Liver (tissue), 9 donors: Measurements from ENCODE around the gene MSMP. TPM values are rescaled to one million over a fixed set of nuclear protein-coding genes. Genes with fewer than 3 reads are reported as not detected.

Experiments used
- DNase-seq: peaks from one replicate; pipeline ENCODE4 v3.0.0-alpha.2; 2017; ENCODE audit warnings: low spot score
- H3K27ac ChIP-seq, 2 donors: one replicate each; pipeline ENCODE4 v1.7.0; 2013; ENCODE audit warnings: inconsistent platforms in 2 of 2, low read length in 2 of 2, control low read depth in 1 of 2, low read depth in 1 of 2, mild to moderate bottlenecking in 1 of 2
- H3K27me3 ChIP-seq, 4 donors: one replicate each; pipeline versions ENCODE4 v1.6.1 to v1.7.0; 2013; ENCODE audit warnings: low read length in 3 of 4, inconsistent platforms in 1 of 4, mild to moderate bottlenecking in 1 of 4, moderate library complexity in 1 of 4; ENCODE audit not compliant: control insufficient read depth in 4 of 4, insufficient read depth in 4 of 4
- H3K36me3 ChIP-seq, 4 donors: one replicate each; pipeline versions ENCODE4 v1.6.1 to v1.7.0; 2013; ENCODE audit warnings: low read length in 3 of 4, mild to moderate bottlenecking in 3 of 4, low read depth in 1 of 4, moderate library complexity in 1 of 4; ENCODE audit not compliant: control insufficient read depth in 4 of 4, insufficient read depth in 3 of 4
- H3K4me1 ChIP-seq, 4 donors: one replicate each; pipeline versions ENCODE4 v1.6.1 to v1.7.0; 2013; ENCODE audit warnings: low read length in 3 of 4, mild to moderate bottlenecking in 3 of 4, moderate library complexity in 1 of 4; ENCODE audit not compliant: control insufficient read depth in 4 of 4, insufficient read depth in 4 of 4
- H3K4me3 ChIP-seq, 3 donors: one replicate each; pipeline versions ENCODE4 v1.6.1 to v1.7.0; 2013; ENCODE audit warnings: low read length in 3 of 3, control low read depth in 1 of 3, low read depth in 1 of 3, mild to moderate bottlenecking in 1 of 3
- H3K9ac ChIP-seq, 2 donors: one replicate each; pipeline ENCODE4 v1.7.0; 2013; ENCODE audit warnings: low read length in 2 of 2, mild to moderate bottlenecking in 2 of 2, moderate library complexity in 2 of 2, control low read depth in 1 of 2, low read depth in 1 of 2
- H3K9me3 ChIP-seq, 4 donors: one replicate each; pipeline versions ENCODE4 v1.6.1 to v1.7.0; 2013; ENCODE audit warnings: low read length in 3 of 4; ENCODE audit not compliant: control insufficient read depth in 4 of 4
- EGR1 ChIP-seq, 2 donors: IDR thresholded peaks; 2 replicates each; pipeline ENCODE4 v1.6.1; 2016 to 2018; ENCODE audit warnings: antibody characterized with exemption in 2 of 2, low read depth in 2 of 2
- FOXA1 ChIP-seq: IDR thresholded peaks from 2 replicates; pipeline ENCODE4 v1.6.1; 2016; ENCODE audit warnings: antibody characterized with exemption
- FOXA2 ChIP-seq: IDR thresholded peaks from 2 replicates; pipeline ENCODE4 v1.6.1; 2016; ENCODE audit warnings: antibody characterized with exemption
- GABPA ChIP-seq, 2 donors: IDR thresholded peaks in 1 of 2; conservative IDR thresholded peaks in 1 of 2; 2 replicates each; pipeline ENCODE4 v1.6.1; 2016; ENCODE audit warnings: antibody characterized with exemption in 2 of 2, mild to moderate bottlenecking in 1 of 2, moderate library complexity in 1 of 2
- HNF4A ChIP-seq, 2 donors: conservative IDR thresholded peaks; 2 replicates each; pipeline ENCODE4 v1.6.1; 2016; ENCODE audit warnings: antibody characterized with exemption in 2 of 2, mild to moderate bottlenecking in 2 of 2
- HNF4G ChIP-seq: IDR thresholded peaks from 2 replicates; pipeline ENCODE4 v1.6.1; 2016; ENCODE audit warnings: antibody characterized with exemption
- RAD21 ChIP-seq, 2 donors: IDR thresholded peaks; 2 replicates each; pipeline ENCODE4 v1.6.1; 2016; ENCODE audit warnings: antibody characterized with exemption in 2 of 2, mild to moderate bottlenecking in 2 of 2
- RXRA ChIP-seq, 2 donors: IDR thresholded peaks; 2 replicates each; pipeline ENCODE4 v1.6.1; 2017 to 2018; ENCODE audit warnings: antibody characterized with exemption in 2 of 2, mild to moderate bottlenecking in 1 of 2
- SP1 ChIP-seq: IDR thresholded peaks from 2 replicates; pipeline ENCODE4 v1.6.1; 2018; ENCODE audit warnings: antibody characterized with exemption, mild to moderate bottlenecking
- TAF1 ChIP-seq: conservative IDR thresholded peaks from 2 replicates; pipeline ENCODE4 v1.6.1; 2016; ENCODE audit warnings: antibody characterized with exemption, mild to moderate bottlenecking
- YY1 ChIP-seq: IDR thresholded peaks from 2 replicates; pipeline ENCODE4 v1.6.1; 2016; ENCODE audit warnings: antibody characterized with exemption, mild to moderate bottlenecking
- WGBS: extraction: QIAGEN DNeasy Blood & Tissue Kit; methylation state at CpG from one replicate; pipeline ENCODE4 v1.1.7; 2013; 5-methylcytosine and 5-hydroxymethylcytosine counted together
- polyA plus RNA-seq, 2 donors: library from polyadenylated mRNA; stranded (reverse) in 1 of 2; unstranded in 1 of 2; fragments of 200-250 nt in 1 of 2; fragments of >200 nt in 1 of 2; fragmentation: Nextera tagmentation in 1 of 2; extraction: Ambion mirVana in 1 of 2; gene quantifications; one replicate each; pipeline versions ENCODE4 v1.2.1 to v1.2.3, GENCODE V29; 2013 to 2015
- total RNA-seq, 2 donors: library from RNA; depleted of rRNA; stranded (reverse); fragments of >200 nt; gene quantifications; one replicate each; pipeline ENCODE4 v1.2.3, GENCODE V29; 2014
- TF ChIP-seq, protein P1 (sequence below): IDR thresholded peaks from 2 replicates; pipeline ENCODE4 v1.6.1; 2016; ENCODE audit warnings: antibody characterized with exemption
- TF ChIP-seq, protein P2 (sequence below): IDR thresholded peaks from 2 replicates; pipeline ENCODE4 v1.6.1; 2016; ENCODE audit warnings: antibody characterized with exemption, mild to moderate bottlenecking
- TF ChIP-seq, protein P3 (sequence below): fragments of 150-350 bp; IDR thresholded peaks from 2 replicates; pipeline ENCODE4 v1.5.1; 2017; ENCODE audit warnings: improper control_type of control experiment, low read depth, low read length; ENCODE audit not compliant: missing input control
- TF ChIP-seq, protein P4 (sequence below): IDR thresholded peaks from 2 replicates; pipeline ENCODE4 v1.6.1; 2016; ENCODE audit warnings: antibody characterized with exemption
- TF ChIP-seq, protein P5 (sequence below): IDR thresholded peaks from 2 replicates; pipeline ENCODE4 v1.6.1; 2016; ENCODE audit warnings: antibody characterized with exemption
- donor health status: healthy.
- donor health status: healthy.
- donor health status: healthy.
- donor health status: healthy.
- donor health status: healthy.

MSMP gene
- total and polyA plus RNA-seq, 4 donors = not detected

DNA sequence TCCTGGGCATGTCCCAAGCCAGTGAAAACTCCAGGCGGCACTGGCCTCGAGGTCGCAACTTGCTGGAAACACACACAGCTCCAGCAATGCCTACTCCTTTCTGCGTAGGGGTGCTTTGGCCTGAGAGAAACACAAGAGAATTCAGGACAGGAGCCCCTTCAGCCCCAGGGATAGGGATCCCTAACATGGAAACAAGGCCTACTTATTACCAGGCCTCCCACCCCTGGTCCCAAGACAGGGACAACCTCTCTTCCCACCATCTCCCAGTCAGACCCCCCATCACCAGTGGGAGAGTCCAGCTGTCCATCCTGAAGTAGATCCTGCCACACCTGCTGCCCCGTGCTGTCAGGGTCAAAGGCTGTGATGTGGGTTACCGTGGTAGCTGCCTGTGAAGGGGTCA, 13.8 kb downstream of the MSMP start:
- 76% methylated on average over 6 of the region's 6 CpGs for WGBS
- Histone ChIP-seq H3K27ac (no peak overlapping the region), H3K9ac (no peak overlapping the region), H3K36me3 (peaks cover 20 to 81% (median 74%) of the 10 kb centered on the region in 4 donors), H3K4me1 (peaks cover 0 to 4% (median 0%) of the 10 kb centered on the region in 4 donors), H3K4me3 (no peak overlapping the region), H3K27me3 (no peaks in the 10 kb centered on the region), H3K9me3 (no peaks in the 10 kb centered on the region)
- TF ChIP-seq, protein P1, sequence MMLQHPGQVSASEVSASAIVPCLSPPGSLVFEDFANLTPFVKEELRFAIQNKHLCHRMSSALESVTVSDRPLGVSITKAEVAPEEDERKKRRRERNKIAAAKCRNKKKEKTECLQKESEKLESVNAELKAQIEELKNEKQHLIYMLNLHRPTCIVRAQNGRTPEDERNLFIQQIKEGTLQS = no peak
- no peak for TF ChIP-seq TAF1
- no peak for TF ChIP-seq FOXA1
- no peak for TF ChIP-seq GABPA (IDR thresholded peaks at IDR 0.05 in 1 of 2, conservative IDR thresholded peaks at IDR 0.05 in 1 of 2)
- TF ChIP-seq, protein P2, sequence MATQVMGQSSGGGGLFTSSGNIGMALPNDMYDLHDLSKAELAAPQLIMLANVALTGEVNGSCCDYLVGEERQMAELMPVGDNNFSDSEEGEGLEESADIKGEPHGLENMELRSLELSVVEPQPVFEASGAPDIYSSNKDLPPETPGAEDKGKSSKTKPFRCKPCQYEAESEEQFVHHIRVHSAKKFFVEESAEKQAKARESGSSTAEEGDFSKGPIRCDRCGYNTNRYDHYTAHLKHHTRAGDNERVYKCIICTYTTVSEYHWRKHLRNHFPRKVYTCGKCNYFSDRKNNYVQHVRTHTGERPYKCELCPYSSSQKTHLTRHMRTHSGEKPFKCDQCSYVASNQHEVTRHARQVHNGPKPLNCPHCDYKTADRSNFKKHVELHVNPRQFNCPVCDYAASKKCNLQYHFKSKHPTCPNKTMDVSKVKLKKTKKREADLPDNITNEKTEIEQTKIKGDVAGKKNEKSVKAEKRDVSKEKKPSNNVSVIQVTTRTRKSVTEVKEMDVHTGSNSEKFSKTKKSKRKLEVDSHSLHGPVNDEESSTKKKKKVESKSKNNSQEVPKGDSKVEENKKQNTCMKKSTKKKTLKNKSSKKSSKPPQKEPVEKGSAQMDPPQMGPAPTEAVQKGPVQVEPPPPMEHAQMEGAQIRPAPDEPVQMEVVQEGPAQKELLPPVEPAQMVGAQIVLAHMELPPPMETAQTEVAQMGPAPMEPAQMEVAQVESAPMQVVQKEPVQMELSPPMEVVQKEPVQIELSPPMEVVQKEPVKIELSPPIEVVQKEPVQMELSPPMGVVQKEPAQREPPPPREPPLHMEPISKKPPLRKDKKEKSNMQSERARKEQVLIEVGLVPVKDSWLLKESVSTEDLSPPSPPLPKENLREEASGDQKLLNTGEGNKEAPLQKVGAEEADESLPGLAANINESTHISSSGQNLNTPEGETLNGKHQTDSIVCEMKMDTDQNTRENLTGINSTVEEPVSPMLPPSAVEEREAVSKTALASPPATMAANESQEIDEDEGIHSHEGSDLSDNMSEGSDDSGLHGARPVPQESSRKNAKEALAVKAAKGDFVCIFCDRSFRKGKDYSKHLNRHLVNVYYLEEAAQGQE = no peak
- no peak for TF ChIP-seq HNF4A (conservative IDR thresholded peaks at IDR 0.05)
- TF ChIP-seq, protein P3, sequence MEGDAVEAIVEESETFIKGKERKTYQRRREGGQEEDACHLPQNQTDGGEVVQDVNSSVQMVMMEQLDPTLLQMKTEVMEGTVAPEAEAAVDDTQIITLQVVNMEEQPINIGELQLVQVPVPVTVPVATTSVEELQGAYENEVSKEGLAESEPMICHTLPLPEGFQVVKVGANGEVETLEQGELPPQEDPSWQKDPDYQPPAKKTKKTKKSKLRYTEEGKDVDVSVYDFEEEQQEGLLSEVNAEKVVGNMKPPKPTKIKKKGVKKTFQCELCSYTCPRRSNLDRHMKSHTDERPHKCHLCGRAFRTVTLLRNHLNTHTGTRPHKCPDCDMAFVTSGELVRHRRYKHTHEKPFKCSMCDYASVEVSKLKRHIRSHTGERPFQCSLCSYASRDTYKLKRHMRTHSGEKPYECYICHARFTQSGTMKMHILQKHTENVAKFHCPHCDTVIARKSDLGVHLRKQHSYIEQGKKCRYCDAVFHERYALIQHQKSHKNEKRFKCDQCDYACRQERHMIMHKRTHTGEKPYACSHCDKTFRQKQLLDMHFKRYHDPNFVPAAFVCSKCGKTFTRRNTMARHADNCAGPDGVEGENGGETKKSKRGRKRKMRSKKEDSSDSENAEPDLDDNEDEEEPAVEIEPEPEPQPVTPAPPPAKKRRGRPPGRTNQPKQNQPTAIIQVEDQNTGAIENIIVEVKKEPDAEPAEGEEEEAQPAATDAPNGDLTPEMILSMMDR = no peak
- TF ChIP-seq FOXA2 = no peak
- TF ChIP-seq RXRA (IDR thresholded peaks at IDR 0.05) = no peak
- TF ChIP-seq, protein P4, sequence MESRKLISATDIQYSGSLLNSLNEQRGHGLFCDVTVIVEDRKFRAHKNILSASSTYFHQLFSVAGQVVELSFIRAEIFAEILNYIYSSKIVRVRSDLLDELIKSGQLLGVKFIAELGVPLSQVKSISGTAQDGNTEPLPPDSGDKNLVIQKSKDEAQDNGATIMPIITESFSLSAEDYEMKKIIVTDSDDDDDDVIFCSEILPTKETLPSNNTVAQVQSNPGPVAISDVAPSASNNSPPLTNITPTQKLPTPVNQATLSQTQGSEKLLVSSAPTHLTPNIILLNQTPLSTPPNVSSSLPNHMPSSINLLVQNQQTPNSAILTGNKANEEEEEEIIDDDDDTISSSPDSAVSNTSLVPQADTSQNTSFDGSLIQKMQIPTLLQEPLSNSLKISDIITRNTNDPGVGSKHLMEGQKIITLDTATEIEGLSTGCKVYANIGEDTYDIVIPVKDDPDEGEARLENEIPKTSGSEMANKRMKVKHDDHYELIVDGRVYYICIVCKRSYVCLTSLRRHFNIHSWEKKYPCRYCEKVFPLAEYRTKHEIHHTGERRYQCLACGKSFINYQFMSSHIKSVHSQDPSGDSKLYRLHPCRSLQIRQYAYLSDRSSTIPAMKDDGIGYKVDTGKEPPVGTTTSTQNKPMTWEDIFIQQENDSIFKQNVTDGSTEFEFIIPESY = no peak
- TF ChIP-seq YY1 = no peak
- no peak for DNase-seq

DNA sequence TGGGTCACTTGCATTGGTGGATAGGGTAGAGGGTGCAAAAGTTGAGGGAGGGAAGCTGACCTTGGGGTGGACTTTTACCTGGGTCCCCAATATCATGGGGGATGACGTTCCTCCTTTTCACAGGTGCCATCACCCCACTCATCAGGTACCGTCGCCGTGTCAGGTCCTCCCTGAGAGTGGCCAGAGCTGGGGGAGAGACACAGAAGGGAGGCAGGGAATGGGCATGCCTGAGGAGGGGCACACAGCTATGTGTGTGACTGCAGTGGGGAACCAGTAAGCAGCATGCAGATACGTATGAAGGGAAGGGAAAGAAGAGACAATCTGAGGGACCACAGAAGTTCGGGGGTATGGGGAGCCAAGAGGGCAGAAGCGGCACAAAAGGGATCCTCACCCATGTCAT, 15.2 kb downstream of the MSMP start:
- Histone ChIP-seq H3K36me3 (peaks cover 20 to 79% (median 66%) of the 10 kb centered on the region in 4 donors), H3K9ac (no peak overlapping the region), H3K27me3 (no peaks in the 10 kb centered on the region), H3K9me3 (no peaks in the 10 kb centered on the region), H3K27ac (no peak overlapping the region), H3K4me3 (no peak overlapping the region), H3K4me1 (peaks cover 0 to 5% (median under 1%) of the 10 kb centered on the region in 4 donors)
- no peak for DNase-seq
- 88% methylated on average over 7 of the region's 7 CpGs for WGBS
- TF ChIP-seq FOXA1 (no peak), TAF1 (no peak), EGR1 (IDR thresholded peaks at IDR 0.05; ENCODE audit: low read depth in 2 of 2) (no peak), HNF4G (no peak), FOXA2 (no peak), RXRA (IDR thresholded peaks at IDR 0.05) (no peak), RAD21 (IDR thresholded peaks at IDR 0.05) (no peak), SP1 (no peak), GABPA (IDR thresholded peaks at IDR 0.05 in 1 of 2, conservative IDR thresholded peaks at IDR 0.05 in 1 of 2) (no peak), HNF4A (conservative IDR thresholded peaks at IDR 0.05) (no peak)
- TF ChIP-seq, protein P1 = no peak
- TF ChIP-seq, protein P5, sequence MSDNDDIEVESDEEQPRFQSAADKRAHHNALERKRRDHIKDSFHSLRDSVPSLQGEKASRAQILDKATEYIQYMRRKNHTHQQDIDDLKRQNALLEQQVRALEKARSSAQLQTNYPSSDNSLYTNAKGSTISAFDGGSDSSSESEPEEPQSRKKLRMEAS = no peak
- TF ChIP-seq, protein P3 = no peak
- TF ChIP-seq, protein P2 = no peak
